ENCODE results near the gene TRAF3.
"Not testable (repeated sequence)": the region's sequence is repeated elsewhere in the genome, so short reads cannot be mapped to it uniquely, and the experiment has no call there.

The TRAF3 gene

GRCh38 chr14:102752239-102752847, 24.9 kb upstream of the TRAF3 start:
- no peak for DNase-seq

GRCh38 chr14:102754370-102755262, 22.6 kb upstream of the TRAF3 start:
- DNase-seq: no peak

GRCh38 chr14:102757646-102758045, 19.6 kb upstream of the TRAF3 start:
- DNase-seq: no peak

- DNase-seq: no peak
Measured at GRCh38 chr14:102758087-102758486, 19.2 kb upstream of the TRAF3 start.

- DNase-seq: peak in 1 of 2 experiments; percentile 26
Measured at GRCh38 chr14:102759456-102760187, 17.6 kb upstream of the TRAF3 start.

GRCh38 chr14:102760496-102761193, 16.6 kb upstream of the TRAF3 start:
- no peak for DNase-seq

- no peak for DNase-seq
Measured at GRCh38 chr14:102761206-102761605, 16.0 kb upstream of the TRAF3 start.

GRCh38 chr14:102764220-102764671, 13.0 kb upstream of the TRAF3 start:
- DNase-seq: no peak

GRCh38 chr14:102765770-102766169, 11.5 kb upstream of the TRAF3 start:
- not testable (repeated sequence) for DNase-seq

GRCh38 chr14:102768223-102769048, 8.8 kb upstream of the TRAF3 start:
- no peak for DNase-seq

- no peak for DNase-seq
Measured at GRCh38 chr14:102769049-102769327, 8.3 kb upstream of the TRAF3 start.

GRCh38 chr14:102770147-102771123, 6.8 kb upstream of the TRAF3 start:
- no peak for DNase-seq

- no peak for DNase-seq
Measured at GRCh38 chr14:102771144-102771543, 6.1 kb upstream of the TRAF3 start.

GRCh38 chr14:102772781-102773570, 4.3 kb upstream of the TRAF3 start:
- DNase-seq: no peak

- peak; percentile 51 to 66 for DNase-seq
Measured at GRCh38 chr14:102774391-102775153, 2.7 kb upstream of the TRAF3 start.

GRCh38 chr14:102775855-102776760, 1.1 kb upstream of the TRAF3 start:
- DNase-seq: no peak

- DNase-seq: no peak
Measured at GRCh38 chr14:102777711-102778337, 575 bp downstream of the TRAF3 start.

Data from NCI-H2081 (cell line).